ENCODE data around the gene HSBP1L1. TPM values are rescaled to one million over a fixed set of nuclear protein-coding genes. Genes with fewer than 3 reads are reported as not detected.

Gene HSBP1L1
- total and polyA plus RNA-seq, 3 donors from 2014 or later = 5.0 to 6.6 (median 6.0) TPM

DNA sequence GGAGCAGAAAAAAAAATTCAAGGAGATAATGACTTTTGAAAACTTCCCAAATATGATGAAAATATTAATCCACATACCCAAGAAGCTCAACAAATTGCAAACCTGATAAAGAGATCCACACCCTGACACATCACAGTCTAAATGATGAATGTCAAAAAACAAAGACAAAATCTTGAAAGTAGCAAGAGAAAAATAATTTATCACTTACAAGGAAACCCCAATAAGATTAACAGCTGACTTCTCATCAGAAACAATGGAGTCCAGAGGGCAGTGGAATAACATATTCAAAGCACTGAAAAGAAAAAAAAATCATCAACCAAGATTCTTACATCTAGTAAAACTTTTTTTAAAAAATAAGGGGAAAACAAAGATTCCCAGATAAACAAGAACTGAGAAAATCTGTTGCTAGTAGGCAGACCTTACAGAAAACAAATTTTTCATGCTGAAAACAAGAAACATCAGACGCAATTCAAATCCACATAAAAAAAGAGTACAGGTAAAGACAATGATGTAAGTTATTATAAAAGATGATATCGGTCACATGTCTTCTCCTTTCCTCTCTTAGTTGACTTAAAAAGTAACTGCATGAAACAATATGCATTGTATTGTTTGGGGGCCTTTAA, 34.3 kb upstream of the HSBP1L1 start:
- no peaks in the 10 kb centered on the region for H3K9me3 ChIP-seq
- WGBS, 2 donors = 95 to 98% methylated on average over 2 of the region's 2 CpGs
- TF ChIP-seq, protein P1, sequence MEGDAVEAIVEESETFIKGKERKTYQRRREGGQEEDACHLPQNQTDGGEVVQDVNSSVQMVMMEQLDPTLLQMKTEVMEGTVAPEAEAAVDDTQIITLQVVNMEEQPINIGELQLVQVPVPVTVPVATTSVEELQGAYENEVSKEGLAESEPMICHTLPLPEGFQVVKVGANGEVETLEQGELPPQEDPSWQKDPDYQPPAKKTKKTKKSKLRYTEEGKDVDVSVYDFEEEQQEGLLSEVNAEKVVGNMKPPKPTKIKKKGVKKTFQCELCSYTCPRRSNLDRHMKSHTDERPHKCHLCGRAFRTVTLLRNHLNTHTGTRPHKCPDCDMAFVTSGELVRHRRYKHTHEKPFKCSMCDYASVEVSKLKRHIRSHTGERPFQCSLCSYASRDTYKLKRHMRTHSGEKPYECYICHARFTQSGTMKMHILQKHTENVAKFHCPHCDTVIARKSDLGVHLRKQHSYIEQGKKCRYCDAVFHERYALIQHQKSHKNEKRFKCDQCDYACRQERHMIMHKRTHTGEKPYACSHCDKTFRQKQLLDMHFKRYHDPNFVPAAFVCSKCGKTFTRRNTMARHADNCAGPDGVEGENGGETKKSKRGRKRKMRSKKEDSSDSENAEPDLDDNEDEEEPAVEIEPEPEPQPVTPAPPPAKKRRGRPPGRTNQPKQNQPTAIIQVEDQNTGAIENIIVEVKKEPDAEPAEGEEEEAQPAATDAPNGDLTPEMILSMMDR (IDR thresholded peaks at IDR 0.05) = no peak
- no peak for TF ChIP-seq POLR2A (IDR thresholded peaks at IDR 0.05)

DNA sequence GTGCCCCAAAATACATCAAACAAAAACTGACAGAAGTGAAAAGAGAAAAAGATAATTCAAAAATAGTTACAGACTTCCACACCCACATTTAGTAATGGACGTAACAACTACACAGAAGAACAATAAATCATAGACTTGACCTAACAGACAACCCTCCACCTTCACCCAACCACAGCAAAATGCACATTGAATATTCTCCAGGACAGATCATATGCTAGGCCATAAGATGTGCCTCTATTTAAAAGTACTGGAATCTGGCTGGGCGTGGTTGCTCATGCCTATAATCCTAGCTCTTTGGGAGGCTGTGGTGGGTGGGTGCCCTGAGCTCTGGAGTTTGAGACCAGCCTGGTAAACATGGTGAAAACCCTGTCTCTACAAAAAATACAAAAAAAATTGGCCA, 33.0 kb upstream of the HSBP1L1 start:
- Histone ChIP-seq H3K4me3 (no peak overlapping the region), H3K36me3 (ENCODE audit: low read depth, missing control alignments) (no peaks in the 10 kb centered on the region), H3K27ac (no peak overlapping the region), H3K9me3 (no peaks in the 10 kb centered on the region), H3K4me1 (no peaks in the 10 kb centered on the region), H3K27me3 (no peaks in the 10 kb centered on the region)
- TF ChIP-seq POLR2A (IDR thresholded peaks at IDR 0.05) = no peak
- TF ChIP-seq, protein P1 (IDR thresholded peaks at IDR 0.05) = no peak
- peak; percentile 6 for DNase-seq
- WGBS, 2 donors = 94 to 99% methylated on average over 1 to 2 of the region's 2 CpGs
- intact Hi-C loops (cut with DNase I; ENCODE audit: low total_unique reads) = no loop called here

More for the DNA sequence above, 34.3 kb upstream of the HSBP1L1 start:
- Histone ChIP-seq H3K27ac (no peak overlapping the region), H3K36me3 (ENCODE audit: low read depth, missing control alignments) (no peaks in the 10 kb centered on the region), H3K27me3 (no peaks in the 10 kb centered on the region), H3K4me1 (no peaks in the 10 kb centered on the region), H3K4me3 (no peak overlapping the region)
- DNase-seq = no peak
- intact Hi-C loops (cut with DNase I; ENCODE audit: low total_unique reads) = no loop called here

DNA sequence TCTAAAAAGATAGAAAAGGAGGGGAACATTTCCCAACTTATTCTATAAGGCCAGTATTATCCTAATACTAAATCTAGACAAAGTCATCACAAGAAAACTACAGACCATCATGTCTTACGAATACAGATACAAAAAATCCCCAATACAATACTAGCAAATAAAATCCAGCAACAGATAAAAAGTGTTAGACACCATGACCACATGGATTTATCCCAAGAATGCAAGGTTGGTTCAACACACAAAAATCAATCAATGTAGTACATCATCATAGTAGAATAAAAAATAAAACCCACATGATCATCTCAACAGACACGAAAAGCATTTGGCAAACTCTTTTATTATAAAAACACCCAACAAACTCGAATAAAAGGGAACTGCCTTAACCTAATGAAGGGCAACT, 31.5 kb upstream of the HSBP1L1 start:
- no peaks in the 10 kb centered on the region for H3K4me1 ChIP-seq
- H3K36me3 ChIP-seq (ENCODE audit: low read depth, missing control alignments) = no peaks in the 10 kb centered on the region
- no peaks in the 10 kb centered on the region for H3K9me3 ChIP-seq
- DNase-seq = no peak
- WGBS, 2 donors = 93 to 95% methylated on average over 3 of the region's 3 CpGs
- no peak for TF ChIP-seq POLR2A (IDR thresholded peaks at IDR 0.05)
- TF ChIP-seq, protein P1 (IDR thresholded peaks at IDR 0.05) = no peak
- no peak overlapping the region for H3K4me3 ChIP-seq
- H3K27me3 ChIP-seq = no peaks in the 10 kb centered on the region
- intact Hi-C loops (cut with DNase I; ENCODE audit: low total_unique reads) = no loop called here
- no peak overlapping the region for H3K27ac ChIP-seq

DNA sequence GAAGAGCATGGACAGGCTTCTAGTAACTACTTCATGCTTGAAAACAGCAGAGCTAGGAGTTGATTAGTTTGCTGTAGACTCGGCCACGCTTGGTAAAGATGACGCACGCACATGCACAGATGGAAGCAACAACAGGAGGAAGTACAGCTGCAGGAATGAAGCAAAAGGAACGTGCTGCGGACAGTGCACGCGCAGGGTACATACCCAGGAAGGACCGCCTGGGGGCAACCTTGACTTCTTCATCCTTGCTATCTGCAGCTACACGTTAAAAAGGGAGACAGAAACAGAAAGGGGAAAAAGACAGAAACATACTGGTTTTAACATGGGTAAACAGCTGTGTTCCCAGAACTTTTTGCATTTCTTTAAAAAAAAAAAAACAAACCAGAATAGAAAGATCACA, 30.7 kb upstream of the HSBP1L1 start:
- H3K4me1 ChIP-seq = no peaks in the 10 kb centered on the region
- TF ChIP-seq POLR2A (IDR thresholded peaks at IDR 0.05) = no peak
- TF ChIP-seq, protein P1 (IDR thresholded peaks at IDR 0.05) = no peak
- no peaks in the 10 kb centered on the region for H3K9me3 ChIP-seq
- 80 to 85% methylated on average over 10 of the region's 10 CpGs for WGBS, 2 donors
- peak; percentile 15 for DNase-seq
- H3K27ac ChIP-seq = no peak overlapping the region
- H3K27me3 ChIP-seq = no peaks in the 10 kb centered on the region
- H3K4me3 ChIP-seq = no peak overlapping the region
- no peaks in the 10 kb centered on the region for H3K36me3 ChIP-seq (ENCODE audit: low read depth, missing control alignments)
- intact Hi-C loops (cut with DNase I; ENCODE audit: low total_unique reads) = no loop called here
